HFFc6 (cell line): ENCODE measurements around the gene AKAP13. TPM values are rescaled to one million over a fixed set of nuclear protein-coding genes. Genes with fewer than 3 reads are reported as not detected.

ENCODE experiments used
- DNase-seq: peaks from one replicate; pipeline ENCODE4 v3.0.0-alpha.2; 2018
- H3K27ac Mint-ChIP-seq: 2 replicates; pipeline ENCODE4 v1.8.0; 2020; ENCODE audit warnings: mild to moderate bottlenecking, mixed read lengths
- H3K27me3 Mint-ChIP-seq: 2 replicates; pipeline ENCODE4 v1.8.0; 2021; ENCODE audit warnings: mild to moderate bottlenecking, moderate library complexity, mixed read lengths; ENCODE audit not compliant: insufficient read depth
- H3K36me3 Mint-ChIP-seq: 2 replicates; pipeline ENCODE4 v1.8.0; 2021; ENCODE audit warnings: low read depth, mixed read lengths
- H3K4me1 Mint-ChIP-seq: 2 replicates; pipeline ENCODE4 v1.8.0; 2020; ENCODE audit warnings: low read depth, mixed read lengths
- H3K4me3 Mint-ChIP-seq: 2 replicates; pipeline ENCODE4 v1.8.0; 2020; ENCODE audit warnings: mild to moderate bottlenecking, moderate library complexity, mixed read lengths
- H3K9me3 Mint-ChIP-seq: 2 replicates; pipeline ENCODE4 v1.8.0; 2020; ENCODE audit warnings: mild to moderate bottlenecking, mixed read lengths
- total RNA-seq, 6 experiments: library from RNA; stranded (reverse); fragmentation: NEBNext Ultra II Directional; extraction: Animal tissue kit (Norgen Biotek cat#: 25700); gene quantifications; 2 replicates in 1 of 6; 3 replicates in 5 of 6; pipeline ENCODE4 v1.2.3, GENCODE V29; 2021
- TF ChIP-seq, protein P1 (sequence below): fragments of 200-600 bp; sonication (generic); IDR thresholded peaks from 2 replicates; pipeline ENCODE4 v1.5.0; 2021; ENCODE audit warnings: antibody characterized with exemption, mild to moderate bottlenecking

The AKAP13 gene
- total RNA-seq, 6 experiments from 2014 or later = 29.0 to 51.3 (median 35.6) TPM

DNA sequence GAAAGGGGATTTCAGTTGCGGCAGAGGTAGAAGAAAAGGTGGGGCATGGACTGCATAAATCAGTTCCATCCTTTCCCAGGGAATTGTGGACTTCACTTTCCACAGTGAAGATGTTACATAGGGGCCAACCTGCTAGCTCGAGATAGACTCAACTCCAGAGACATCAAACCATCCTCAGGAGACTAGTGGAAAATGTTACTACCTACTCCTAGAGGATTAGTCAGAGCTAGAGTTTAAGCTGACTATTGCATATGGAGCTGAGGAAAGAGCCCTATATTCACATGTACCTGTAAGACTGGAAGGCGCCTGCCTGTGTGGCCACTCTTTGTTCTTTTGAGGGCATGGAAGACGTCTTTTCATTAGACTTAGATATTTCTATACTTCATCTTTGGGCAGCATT is 345.2 kb downstream of the AKAP13 start:
- Mint-ChIP-seq H3K4me3 (no peak overlapping the region), H3K4me1 (peaks cover 45% of the 10 kb centered on the region), H3K36me3 (peaks cover 30% of the 10 kb centered on the region), H3K9me3 (no peaks in the 10 kb centered on the region), H3K27ac (peak overlapping the region; percentile 37), H3K27me3 (no peaks in the 10 kb centered on the region)
- TF ChIP-seq, protein P1, sequence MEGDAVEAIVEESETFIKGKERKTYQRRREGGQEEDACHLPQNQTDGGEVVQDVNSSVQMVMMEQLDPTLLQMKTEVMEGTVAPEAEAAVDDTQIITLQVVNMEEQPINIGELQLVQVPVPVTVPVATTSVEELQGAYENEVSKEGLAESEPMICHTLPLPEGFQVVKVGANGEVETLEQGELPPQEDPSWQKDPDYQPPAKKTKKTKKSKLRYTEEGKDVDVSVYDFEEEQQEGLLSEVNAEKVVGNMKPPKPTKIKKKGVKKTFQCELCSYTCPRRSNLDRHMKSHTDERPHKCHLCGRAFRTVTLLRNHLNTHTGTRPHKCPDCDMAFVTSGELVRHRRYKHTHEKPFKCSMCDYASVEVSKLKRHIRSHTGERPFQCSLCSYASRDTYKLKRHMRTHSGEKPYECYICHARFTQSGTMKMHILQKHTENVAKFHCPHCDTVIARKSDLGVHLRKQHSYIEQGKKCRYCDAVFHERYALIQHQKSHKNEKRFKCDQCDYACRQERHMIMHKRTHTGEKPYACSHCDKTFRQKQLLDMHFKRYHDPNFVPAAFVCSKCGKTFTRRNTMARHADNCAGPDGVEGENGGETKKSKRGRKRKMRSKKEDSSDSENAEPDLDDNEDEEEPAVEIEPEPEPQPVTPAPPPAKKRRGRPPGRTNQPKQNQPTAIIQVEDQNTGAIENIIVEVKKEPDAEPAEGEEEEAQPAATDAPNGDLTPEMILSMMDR = no peak
- no peak for DNase-seq

- DNase-seq = no peak
- H3K27me3 Mint-ChIP-seq = peaks cover 1% of the 10 kb centered on the region; the same call in 1 of the 2 replicates
- TF ChIP-seq, protein P1 = no peak
- H3K27ac Mint-ChIP-seq = peak overlapping the region; percentile 46
- H3K4me3 Mint-ChIP-seq = no peak overlapping the region
- H3K9me3 Mint-ChIP-seq = no peaks in the 10 kb centered on the region
- peaks cover 35% of the 10 kb centered on the region for H3K36me3 Mint-ChIP-seq
- H3K4me1 Mint-ChIP-seq = peaks cover 45% of the 10 kb centered on the region
Measured at GRCh38 chr15:85726454-85726853, 346.1 kb downstream of the AKAP13 start.

DNA sequence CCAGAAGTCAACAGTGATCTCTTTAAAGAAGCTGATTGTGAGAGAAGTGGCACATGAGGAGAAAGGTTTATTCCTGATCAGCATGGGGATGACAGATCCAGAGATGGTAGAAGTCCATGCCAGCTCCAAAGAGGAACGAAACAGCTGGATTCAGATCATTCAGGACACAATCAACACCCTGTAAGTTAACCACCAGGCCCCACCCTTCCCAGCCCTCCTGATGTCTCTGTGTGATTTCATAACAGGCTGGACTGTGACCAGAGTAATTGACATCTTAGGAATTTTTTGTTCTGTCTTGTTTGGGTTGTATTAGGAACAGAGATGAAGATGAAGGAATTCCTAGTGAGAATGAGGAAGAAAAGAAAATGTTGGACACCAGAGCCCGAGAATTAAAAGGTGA is 346.7 kb downstream of the AKAP13 start:
- peaks cover 34% of the 10 kb centered on the region for H3K36me3 Mint-ChIP-seq
- peaks cover 1% of the 10 kb centered on the region; the same call in 1 of the 2 replicates for H3K27me3 Mint-ChIP-seq
- no peaks in the 10 kb centered on the region for H3K9me3 Mint-ChIP-seq
- peak; percentile 24 for DNase-seq
- H3K27ac Mint-ChIP-seq = peak overlapping the region; percentile 46
- TF ChIP-seq, protein P1 = no peak
- peaks cover 45% of the 10 kb centered on the region for H3K4me1 Mint-ChIP-seq
- no peak overlapping the region for H3K4me3 Mint-ChIP-seq

DNA sequence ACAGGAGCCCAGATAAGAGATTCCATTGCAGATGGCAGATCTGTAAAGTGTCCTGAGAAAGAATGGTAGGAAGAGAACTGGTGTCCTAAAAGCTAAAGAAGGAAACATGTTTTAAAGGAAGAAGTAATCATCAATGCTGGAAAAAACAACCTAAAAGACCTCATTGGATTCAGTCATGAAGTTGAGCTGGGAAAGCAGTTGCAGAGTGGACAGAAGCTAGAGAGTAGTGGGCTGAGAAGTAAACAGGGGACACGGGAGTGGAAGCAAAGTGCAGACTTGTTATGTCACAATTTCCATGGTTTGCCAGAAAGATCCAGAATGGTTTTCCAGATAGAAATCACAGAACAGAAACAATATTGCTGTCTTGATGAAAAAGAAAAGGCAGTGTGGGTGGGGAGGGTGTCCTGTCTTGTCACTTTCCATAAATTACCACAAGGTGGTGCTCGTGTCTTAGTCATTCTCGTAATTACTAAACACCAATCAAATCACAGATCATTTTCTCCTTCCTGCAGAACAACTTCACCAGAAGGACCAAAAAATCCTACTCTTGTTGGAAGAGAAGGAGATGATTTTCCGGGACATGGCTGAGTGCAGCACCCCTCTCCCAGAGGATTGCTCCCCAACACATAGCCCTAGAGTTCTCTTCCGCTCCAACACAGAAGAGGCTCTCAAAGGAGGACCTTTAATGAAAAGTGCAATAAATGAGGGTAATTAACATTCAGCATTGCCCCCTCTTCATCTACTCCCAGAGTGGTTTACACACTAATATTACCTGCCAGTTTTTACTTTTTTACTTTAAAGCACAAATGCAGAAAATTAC is 349.8 kb downstream of the AKAP13 start:
- Mint-ChIP-seq H3K4me1 (peaks cover 32% of the 10 kb centered on the region), H3K27me3 (peaks cover 1% of the 10 kb centered on the region; the same call in 1 of the 2 replicates), H3K9me3 (peaks cover 19% of the 10 kb centered on the region), H3K27ac (peak overlapping the region; percentile 58), H3K4me3 (no peak overlapping the region), H3K36me3 (peaks cover 43% of the 10 kb centered on the region)
- peak; percentile 63 for DNase-seq
- TF ChIP-seq, protein P1 = peak; percentile 90

DNA sequence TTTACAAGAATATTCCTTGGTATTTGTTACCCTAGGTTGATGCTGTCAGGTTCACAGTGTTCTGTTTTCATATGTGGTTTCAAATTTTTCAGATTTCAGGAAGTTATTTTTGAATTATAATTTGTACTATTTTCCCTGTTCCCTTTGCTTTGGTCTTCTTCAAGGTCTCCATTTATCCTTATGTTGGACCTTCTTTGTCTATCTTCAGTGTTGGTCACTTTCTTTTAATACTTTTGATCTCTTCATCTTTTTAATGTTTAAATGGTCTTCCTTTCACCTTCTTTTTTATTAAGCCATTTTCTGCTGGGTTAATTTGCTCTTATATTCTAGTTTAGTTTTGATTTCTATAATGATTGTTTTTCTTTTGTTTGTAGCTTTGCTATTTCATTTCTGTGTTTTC is 353.0 kb downstream of the AKAP13 start:
- DNase-seq = no peak
- H3K27me3 Mint-ChIP-seq = peaks cover 1% of the 10 kb centered on the region; the same call in 1 of the 2 replicates
- H3K4me3 Mint-ChIP-seq = no peak overlapping the region
- H3K27ac Mint-ChIP-seq = no peak overlapping the region
- peaks cover 19% of the 10 kb centered on the region for H3K9me3 Mint-ChIP-seq
- TF ChIP-seq, protein P1 = no peak
- H3K36me3 Mint-ChIP-seq = peaks cover 39% of the 10 kb centered on the region
- peaks cover 8% of the 10 kb centered on the region; the same call in 1 of the 2 replicates for H3K4me1 Mint-ChIP-seq
